Mesendoderm (in vitro differentiated cells): Measurements from ENCODE around the gene CLEC11A.

Source experiments
- DNase-seq: peaks from one replicate; pipeline ENCODE4 v3.0.0; 2013
- H2AK5ac ChIP-seq: 2 replicates; pipeline ENCODE4 v1.6.1; 2013; ENCODE audit warnings: low read length, inconsistent platforms
- H2BK120ac ChIP-seq: 2 replicates; pipeline ENCODE4 v1.6.1; 2013; ENCODE audit warnings: low read depth, mild to moderate bottlenecking, low read length, moderate library complexity, mixed read lengths
- H2BK15ac ChIP-seq: replicated peaks from 2 replicates; pipeline ENCODE4 v1.6.1; 2013; ENCODE audit warnings: low read depth, mild to moderate bottlenecking, moderate library complexity
- H2BK5ac ChIP-seq: 2 replicates; pipeline ENCODE4 v1.6.1; 2013; ENCODE audit warnings: low read length, inconsistent platforms
- H3K18ac ChIP-seq: 2 replicates; pipeline ENCODE4 v1.6.1; 2013; ENCODE audit warnings: mild to moderate bottlenecking, low read length, mixed read lengths
- H3K23ac ChIP-seq: one replicate; pipeline ENCODE4 v1.6.1; 2013; ENCODE audit warnings: low read length
- H3K27ac ChIP-seq: 2 replicates; pipeline ENCODE4 v1.5.1; 2013; ENCODE audit warnings: low read depth, mild to moderate bottlenecking, inconsistent platforms, low read length, moderate library complexity
- H3K27me3 ChIP-seq: 2 replicates; pipeline ENCODE4 v1.6.1; 2013; ENCODE audit warnings: low read length, control low read depth, mild to moderate bottlenecking, inconsistent platforms; ENCODE audit not compliant: insufficient read depth, poor library complexity
- H3K36me3 ChIP-seq: 2 replicates; pipeline ENCODE4 v1.6.1; 2013; ENCODE audit warnings: low read length, inconsistent platforms; ENCODE audit not compliant: control insufficient read depth, insufficient read depth
- H3K4ac ChIP-seq: one replicate; pipeline ENCODE4 v1.6.1; 2013; ENCODE audit warnings: low read depth, mild to moderate bottlenecking, low read length, moderate library complexity
- H3K4me1 ChIP-seq: 2 replicates; pipeline ENCODE4 v1.6.1; 2013; ENCODE audit warnings: low read depth, low read length, inconsistent platforms; ENCODE audit not compliant: control insufficient read depth
- H3K4me2 ChIP-seq: 2 replicates; pipeline ENCODE4 v1.6.1; 2013; ENCODE audit warnings: low read length
- H3K4me3 ChIP-seq: 2 replicates; pipeline ENCODE4 v1.5.1; 2013; ENCODE audit warnings: mild to moderate bottlenecking, low read length
- H3K56ac ChIP-seq: one replicate; pipeline ENCODE4 v1.6.1; 2013; ENCODE audit warnings: low read length
- H3K79me1 ChIP-seq: 2 replicates; pipeline ENCODE4 v1.6.1; 2013; ENCODE audit warnings: low read length, inconsistent platforms
- H3K79me2 ChIP-seq: 2 replicates; pipeline ENCODE4 v1.6.1; 2013; ENCODE audit warnings: mild to moderate bottlenecking, low read length; ENCODE audit not compliant: control insufficient read depth, insufficient read depth
- H3K9ac ChIP-seq: 2 replicates; pipeline ENCODE4 v1.6.1; 2013; ENCODE audit warnings: low read length, inconsistent platforms
- H4K5ac ChIP-seq: one replicate; pipeline ENCODE4 v1.6.1; 2013; ENCODE audit warnings: low read length
- H4K8ac ChIP-seq: one replicate; pipeline ENCODE4 v1.6.1; 2013; ENCODE audit warnings: low read depth, mild to moderate bottlenecking, control low read depth, low read length, moderate library complexity
- WGBS: extraction: QIAGEN DNeasy Blood & Tissue Kit; methylation state at CpG from one replicate; pipeline ENCODE4 v1.1.7; 2013; ENCODE audit warnings: low lambda C conversion rate, missing lambda C conversion rate; ENCODE audit not compliant: insufficient coverage; ENCODE audit errors: extremely low coverage; 5-methylcytosine and 5-hydroxymethylcytosine counted together

Gene CLEC11A

GRCh38 chr19:50719566-50719965 lies 3.6 kb upstream of the CLEC11A start, which contains the start of gene SHANK1:
Gene SHANK1 (minus strand): TSS chr19:50719802. CDS start chr19:50716919, 2,883 bp downstream.
- Histone ChIP-seq H4K8ac (no peak within 1 kb of the TSS), H3K9ac (peak within 1 kb of the TSS; percentile 51), H2AK5ac (no peak within 1 kb of the TSS), H3K79me1 (no peaks in the 10 kb centered on the region), H3K27me3 (peaks cover 3% of the 10 kb centered on the region), H3K4me1 (no peaks in the 10 kb centered on the region), H3K36me3 (no peaks in the 10 kb centered on the region), H2BK15ac (no peak within 1 kb of the TSS), H2BK120ac (no peak within 1 kb of the TSS), H3K27ac (no peak within 1 kb of the TSS), H3K79me2 (no peaks in the 10 kb centered on the region), H3K4ac (no peak within 1 kb of the TSS), H4K5ac (no peak within 1 kb of the TSS), H3K4me3 (peak within 1 kb of the TSS; percentile 36), H3K18ac (peak within 1 kb of the TSS; percentile 31), H3K56ac (peak within 1 kb of the TSS; percentile 56), H2BK5ac (no peak within 1 kb of the TSS), H3K4me2 (peak within 1 kb of the TSS; percentile 61), H3K23ac (no peak within 1 kb of the TSS)
- no peak for DNase-seq
- no CpG with 5 or more reads among the region's 47 CpGs for WGBS

- Histone ChIP-seq H3K4me2 (no peak overlapping the region), H2BK5ac (no peak overlapping the region), H2BK120ac (no peak overlapping the region), H3K4me3 (no peak overlapping the region), H3K9ac (no peak overlapping the region), H3K36me3 (no peaks in the 10 kb centered on the region), H4K8ac (no peak overlapping the region), H3K79me2 (no peaks in the 10 kb centered on the region), H3K4me1 (no peaks in the 10 kb centered on the region), H3K4ac (no peak overlapping the region), H3K79me1 (no peaks in the 10 kb centered on the region), H4K5ac (no peak overlapping the region), H3K27ac (no peak overlapping the region), H3K23ac (no peak overlapping the region), H2AK5ac (no peak overlapping the region), H3K56ac (no peak overlapping the region), H3K18ac (no peak overlapping the region), H3K27me3 (peaks cover 3% of the 10 kb centered on the region), H2BK15ac (no peak overlapping the region)
- DNase-seq, result no peak
- no CpG with 5 or more reads among the region's 21 CpGs for WGBS
These were observed 2.8 kb upstream of the CLEC11A start for GRCh38 chr19:50720181-50720920.

DNA sequence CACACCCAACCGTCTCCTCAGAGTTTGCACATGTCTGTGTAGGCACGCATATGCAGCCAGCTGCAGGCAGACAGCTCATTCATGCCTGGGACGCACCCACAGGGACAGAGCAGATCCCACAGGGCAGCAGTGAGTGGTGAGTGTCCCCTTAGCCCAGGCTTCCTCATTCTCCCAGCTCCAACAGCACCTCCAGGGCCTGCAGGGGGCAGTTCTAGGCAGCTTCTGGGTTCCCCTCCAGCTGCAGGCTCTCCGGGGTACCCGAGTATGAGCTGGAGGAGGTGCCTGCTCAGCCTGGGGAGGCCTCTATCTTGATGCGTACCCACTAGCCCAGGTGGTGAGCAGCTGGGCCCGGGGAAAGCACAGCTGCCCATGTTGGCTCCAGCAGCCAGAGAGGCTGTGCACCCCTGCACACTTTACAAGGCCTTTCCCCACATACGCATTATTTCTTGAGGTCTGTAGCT lies 2.2 kb upstream of the CLEC11A start:
- H3K56ac ChIP-seq, result no peak overlapping the region
- H3K27ac ChIP-seq, result no peak overlapping the region
- no peak overlapping the region for H3K9ac ChIP-seq
- H3K27me3 ChIP-seq, result peaks cover 3% of the 10 kb centered on the region
- no peak overlapping the region for H3K4me3 ChIP-seq
- H3K23ac ChIP-seq, result no peak overlapping the region
- H4K8ac ChIP-seq, result no peak overlapping the region
- H3K4me1 ChIP-seq, result peaks cover 2% of the 10 kb centered on the region
- no CpG with 5 or more reads among the region's 8 CpGs for WGBS
- H2BK15ac ChIP-seq, result no peak overlapping the region
- H3K4ac ChIP-seq, result no peak overlapping the region
- H3K79me1 ChIP-seq, result peaks cover 2% of the 10 kb centered on the region
- no peak overlapping the region for H3K4me2 ChIP-seq
- no peak overlapping the region for H3K18ac ChIP-seq
- no peak for DNase-seq
- no peaks in the 10 kb centered on the region for H3K36me3 ChIP-seq
- H3K79me2 ChIP-seq, result no peaks in the 10 kb centered on the region
- H2BK120ac ChIP-seq, result no peak overlapping the region
- H2AK5ac ChIP-seq, result no peak overlapping the region
- H2BK5ac ChIP-seq, result no peak overlapping the region
- no peak overlapping the region for H4K5ac ChIP-seq

GRCh38 chr19:50721441-50722137 lies 1.6 kb upstream of the CLEC11A start:
- DNase-seq, result no peak
- no CpG with 5 or more reads among the region's 10 CpGs for WGBS
- Histone ChIP-seq H2BK15ac (no peak overlapping the region), H3K4me1 (peaks cover 2% of the 10 kb centered on the region), H3K56ac (no peak overlapping the region), H2BK5ac (no peak overlapping the region), H3K79me2 (no peaks in the 10 kb centered on the region), H3K18ac (no peak overlapping the region), H3K9ac (no peak overlapping the region), H2AK5ac (no peak overlapping the region), H3K79me1 (peaks cover 4% of the 10 kb centered on the region), H3K4me2 (no peak overlapping the region), H3K4ac (no peak overlapping the region), H3K36me3 (no peaks in the 10 kb centered on the region), H3K27me3 (peaks cover 3% of the 10 kb centered on the region), H3K27ac (no peak overlapping the region), H4K8ac (no peak overlapping the region), H3K4me3 (no peak overlapping the region), H2BK120ac (no peak overlapping the region), H4K5ac (no peak overlapping the region), H3K23ac (no peak overlapping the region)

DNA sequence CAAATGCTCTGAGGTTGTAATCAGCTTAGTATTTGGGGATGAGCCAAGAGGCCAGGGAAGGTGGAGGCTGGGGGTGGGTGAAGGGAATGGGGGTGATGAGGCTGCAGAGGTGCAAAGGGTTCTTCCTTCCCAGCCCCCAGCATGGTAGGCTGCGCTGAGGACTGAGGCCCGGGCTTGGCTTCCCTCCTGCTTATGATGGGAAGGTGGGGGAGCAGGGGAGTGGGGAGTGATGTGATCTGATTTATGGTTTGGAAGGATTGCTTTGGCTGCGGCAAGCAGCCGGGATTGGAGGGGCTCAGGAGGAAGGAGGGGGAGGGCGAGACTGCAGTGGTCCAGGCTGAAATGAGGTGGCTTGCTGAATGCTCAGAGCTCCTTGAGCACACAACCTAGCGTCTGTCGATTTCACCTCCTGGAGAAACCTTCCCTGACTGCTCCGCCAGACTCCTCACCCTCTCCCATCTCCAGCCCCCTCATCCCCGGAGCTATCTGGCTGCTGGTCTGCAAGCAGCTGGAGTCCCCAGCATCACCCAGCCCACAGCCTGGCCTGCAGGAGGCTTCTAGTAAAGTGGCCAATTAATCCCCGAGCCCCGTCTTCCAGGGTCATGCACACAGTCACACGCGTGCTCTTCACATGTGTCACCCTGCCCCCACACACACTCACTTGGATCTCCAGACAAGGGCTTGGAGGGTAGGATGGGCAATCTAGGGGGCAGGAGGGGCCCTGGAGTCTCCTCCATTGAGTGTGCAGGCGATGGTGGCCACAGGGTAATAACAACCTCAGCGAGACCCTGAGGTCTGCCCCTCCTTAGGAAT lies 757 bp upstream of the CLEC11A start:
- Histone ChIP-seq H2BK5ac (no peak overlapping the region), H4K8ac (no peak overlapping the region), H2BK120ac (no peak overlapping the region), H3K18ac (no peak overlapping the region), H2BK15ac (no peak overlapping the region), H3K79me1 (peaks cover 4% of the 10 kb centered on the region), H3K4me3 (no peak overlapping the region), H3K4ac (no peak overlapping the region), H3K23ac (no peak overlapping the region), H3K27me3 (peaks cover 3% of the 10 kb centered on the region), H3K36me3 (no peaks in the 10 kb centered on the region), H3K27ac (no peak overlapping the region), H3K56ac (peak overlapping the region; percentile 4), H4K5ac (no peak overlapping the region), H3K79me2 (no peaks in the 10 kb centered on the region), H3K9ac (peak overlapping the region; percentile 24), H3K4me1 (peaks cover 2% of the 10 kb centered on the region), H2AK5ac (no peak overlapping the region), H3K4me2 (no peak overlapping the region)
- no peak for DNase-seq
- WGBS, result no CpG with 5 or more reads among the region's 15 CpGs
